Esophagus muscularis mucosa (tissue), 4 donors: ENCODE data around the gene MUC2. TPM values are rescaled to one million over a fixed set of nuclear protein-coding genes. Genes with fewer than 3 reads are reported as not detected.

Experiments
- DNase-seq: peaks from one replicate; pipeline ENCODE4 v3.0.0-alpha.2; 2017; ENCODE audit errors: extremely low spot score
- H3K27ac ChIP-seq, 4 donors: fragments of 200-600 bp; sonication (generic); replicated peaks in 1 of 4; 1 replicate in 3 of 4; 2 replicates in 1 of 4; pipeline ENCODE4 v1.5.1; 2016 to 2019; ENCODE audit warnings: mild to moderate bottlenecking in 1 of 4
- H3K27me3 ChIP-seq, 4 donors: fragments of 200-600 bp; sonication (generic); one replicate each; pipeline versions ENCODE4 v1.5.1 to v1.6.0; 2016 to 2019
- H3K36me3 ChIP-seq, 4 donors: fragments of 200-600 bp; sonication (generic); one replicate each; pipeline ENCODE4 v1.5.1; 2016 to 2019
- H3K4me1 ChIP-seq, 4 donors: fragments of 200-600 bp; sonication (generic); one replicate each; pipeline ENCODE4 v1.5.1; 2016 to 2019
- H3K4me3 ChIP-seq, 4 donors: fragments of 200-600 bp; sonication (generic); 1 replicate in 2 of 4; 2 replicates in 2 of 4; pipeline ENCODE4 v1.5.1; 2016 to 2019; ENCODE audit warnings: mild to moderate bottlenecking in 4 of 4, moderate library complexity in 1 of 4
- H3K9me3 ChIP-seq, 4 donors: fragments of 200-600 bp; sonication (generic); 1 replicate in 3 of 4; 2 replicates in 1 of 4; pipeline ENCODE4 v1.5.1; 2016 to 2019
- EP300 ChIP-seq: sonication (generic); formaldehyde crosslinking; IDR thresholded peaks from one replicate; pipeline ENCODE4 v1.6.1; 2017; ENCODE audit warnings: antibody characterized with exemption
- POLR2A ChIP-seq: fragments of 450-650 bp; IDR thresholded peaks from one replicate; pipeline ENCODE4 v1.6.1; 2017; ENCODE audit warnings: antibody characterized with exemption, moderate library complexity, mild to moderate bottlenecking, low read depth
- POLR2AphosphoS5 ChIP-seq, 2 donors: sonication (generic); formaldehyde crosslinking; IDR thresholded peaks; one replicate each; pipeline ENCODE4 v1.6.1; 2017; ENCODE audit warnings: antibody characterized with exemption in 2 of 2
- WGBS: methylation state at CpG from one replicate; pipeline ENCODE4 v1.1.5; 2018; 5-methylcytosine and 5-hydroxymethylcytosine counted together
- intact Hi-C: fragments of 100-400 bp; cut with DNase I; formaldehyde crosslinking; loops from one replicate; pipeline ENCODE4 v1.15.1; 2023
- total RNA-seq, 4 donors: library from RNA; depleted of rRNA; stranded (reverse); fragments of >200 nt; gene quantifications; one replicate each; pipeline versions ENCODE4 v1.1.0 to v1.2.1, GENCODE V29; 2016
- TF ChIP-seq, protein P1 (sequence below), 3 experiments: fragments of 200-600 bp in 2 of 3; fragments of 450-650 bp in 1 of 3; sonication (generic) in 2 of 3; IDR thresholded peaks; one replicate each; pipeline ENCODE4 v1.5.1; 2017 to 2019; ENCODE audit warnings: antibody characterized with exemption in 3 of 3, mild to moderate bottlenecking in 2 of 3, moderate library complexity in 1 of 3

The MUC2 gene
- total RNA-seq, 4 donors from 2014 or later, result 0.34 TPM; not detected in 3

GRCh38 chr11:1038361-1038760 lies 36.3 kb upstream of the MUC2 start:
- intact Hi-C loops, result no loop called here
- DNase-seq, result no peak
- WGBS, result 100% methylated on average over 1 of the region's 10 CpGs

DNA sequence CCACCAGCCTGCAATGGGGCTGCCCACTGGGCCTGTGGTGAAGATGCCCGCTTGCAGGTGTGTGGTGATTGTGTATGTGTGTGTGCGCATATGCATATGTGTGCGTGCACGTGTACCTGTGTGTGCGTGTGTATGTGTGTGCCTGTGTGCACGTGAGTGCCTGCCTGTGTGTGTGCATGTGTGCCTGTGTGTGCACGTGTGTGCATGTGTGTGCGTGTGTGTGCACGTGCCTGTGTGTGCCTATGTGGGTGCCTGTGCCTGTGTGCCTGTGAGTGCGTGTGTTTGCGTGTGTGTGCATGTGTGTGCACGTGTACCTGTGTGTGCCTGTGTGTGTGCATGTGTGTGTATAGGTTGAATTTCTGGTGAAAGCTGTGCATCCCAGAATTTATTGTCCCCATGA lies 35.8 kb upstream of the MUC2 start:
- H3K4me3 ChIP-seq, result no peak overlapping the region
- 82% methylated on average over 12 of the region's 12 CpGs for WGBS
- no peak overlapping the region for H3K27ac ChIP-seq
- H3K36me3 ChIP-seq, result no peaks in the 10 kb centered on the region
- H3K27me3 ChIP-seq, result peaks cover 0 to 74% (median 11%) of the 10 kb centered on the region in 4 donors
- no peaks in the 10 kb centered on the region for H3K9me3 ChIP-seq
- TF ChIP-seq, protein P1, sequence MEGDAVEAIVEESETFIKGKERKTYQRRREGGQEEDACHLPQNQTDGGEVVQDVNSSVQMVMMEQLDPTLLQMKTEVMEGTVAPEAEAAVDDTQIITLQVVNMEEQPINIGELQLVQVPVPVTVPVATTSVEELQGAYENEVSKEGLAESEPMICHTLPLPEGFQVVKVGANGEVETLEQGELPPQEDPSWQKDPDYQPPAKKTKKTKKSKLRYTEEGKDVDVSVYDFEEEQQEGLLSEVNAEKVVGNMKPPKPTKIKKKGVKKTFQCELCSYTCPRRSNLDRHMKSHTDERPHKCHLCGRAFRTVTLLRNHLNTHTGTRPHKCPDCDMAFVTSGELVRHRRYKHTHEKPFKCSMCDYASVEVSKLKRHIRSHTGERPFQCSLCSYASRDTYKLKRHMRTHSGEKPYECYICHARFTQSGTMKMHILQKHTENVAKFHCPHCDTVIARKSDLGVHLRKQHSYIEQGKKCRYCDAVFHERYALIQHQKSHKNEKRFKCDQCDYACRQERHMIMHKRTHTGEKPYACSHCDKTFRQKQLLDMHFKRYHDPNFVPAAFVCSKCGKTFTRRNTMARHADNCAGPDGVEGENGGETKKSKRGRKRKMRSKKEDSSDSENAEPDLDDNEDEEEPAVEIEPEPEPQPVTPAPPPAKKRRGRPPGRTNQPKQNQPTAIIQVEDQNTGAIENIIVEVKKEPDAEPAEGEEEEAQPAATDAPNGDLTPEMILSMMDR (IDR thresholded peaks at IDR 0.05), result no peak
- no peak for TF ChIP-seq POLR2AphosphoS5 (IDR thresholded peaks at IDR 0.05)
- no peak for TF ChIP-seq EP300
- no peak for TF ChIP-seq POLR2A
- no peak for DNase-seq
- intact Hi-C loops, result no loop called here
- H3K4me1 ChIP-seq, result peaks cover 0 to 7% (median 0%) of the 10 kb centered on the region in 4 donors

More at GRCh38 chr11:1038361-1038760, 36.3 kb upstream of the MUC2 start:
- Histone ChIP-seq H3K4me3 (no peak overlapping the region), H3K4me1 (peaks cover 0 to 7% (median 0%) of the 10 kb centered on the region in 4 donors), H3K27ac (no peak overlapping the region), H3K27me3 (peaks cover 0 to 71% (median 11%) of the 10 kb centered on the region in 4 donors), H3K36me3 (no peaks in the 10 kb centered on the region), H3K9me3 (no peaks in the 10 kb centered on the region)
- TF ChIP-seq EP300 (no peak), POLR2A (no peak), POLR2AphosphoS5 (IDR thresholded peaks at IDR 0.05) (no peak)
- TF ChIP-seq, protein P1 (IDR thresholded peaks at IDR 0.05), result no peak

DNA sequence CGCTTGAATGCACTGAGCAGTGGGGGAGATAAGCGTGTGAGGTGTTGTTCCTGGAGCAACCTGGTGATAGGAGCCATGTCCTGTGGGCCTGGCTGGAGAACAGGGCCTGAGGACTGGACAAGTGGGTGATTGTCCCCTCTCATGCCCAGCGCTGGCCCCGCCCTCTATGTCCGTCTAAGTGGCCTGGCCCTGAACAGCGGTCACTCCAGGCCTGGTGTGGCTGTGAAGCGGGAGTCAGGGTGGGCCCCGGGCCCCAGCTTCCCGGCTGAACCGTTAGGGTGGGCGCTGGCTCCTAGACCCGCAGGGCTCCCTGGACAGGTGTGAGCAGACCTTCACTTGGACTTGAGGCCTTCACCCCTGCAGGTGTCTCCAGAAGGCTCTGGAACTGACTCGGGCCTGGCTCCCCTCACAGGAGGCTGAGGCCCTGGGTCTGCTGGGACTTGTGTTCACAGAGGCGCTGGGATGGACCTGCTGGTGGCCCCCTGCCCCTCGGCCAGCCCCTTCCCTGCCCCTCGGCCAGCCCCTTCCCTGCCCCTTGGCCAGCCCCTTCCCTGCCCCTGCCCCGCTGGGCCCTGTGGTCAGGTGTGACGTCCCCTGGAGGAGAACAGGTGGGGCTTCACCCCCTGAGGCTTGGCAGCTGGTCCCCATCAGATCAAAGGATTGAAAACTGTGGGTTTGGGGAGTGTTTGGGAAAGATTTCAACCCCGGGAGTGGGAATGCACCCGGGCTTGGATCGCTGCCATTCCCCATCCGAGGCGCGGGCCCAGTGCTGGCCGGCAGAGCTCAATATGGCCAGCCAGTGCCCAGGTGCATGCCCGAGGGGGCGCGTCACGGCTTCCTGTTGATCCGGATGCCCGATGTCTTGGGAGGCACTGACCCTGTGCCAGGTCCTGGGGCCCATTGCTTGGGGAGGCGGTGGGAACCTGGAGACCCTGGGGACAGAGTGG lies 34.9 kb upstream of the MUC2 start:
- Histone ChIP-seq H3K27me3 (peaks cover 0 to 72% (median 11%) of the 10 kb centered on the region in 4 donors), H3K9me3 (no peaks in the 10 kb centered on the region), H3K4me1 (peaks cover 0 to 1% (median 0%) of the 10 kb centered on the region in 4 donors), H3K4me3 (no peak overlapping the region), H3K36me3 (no peaks in the 10 kb centered on the region), H3K27ac (no peak overlapping the region)
- WGBS, result 82% methylated on average over 14 of the region's 32 CpGs
- intact Hi-C loops, result no loop called here
- TF ChIP-seq, protein P1 (IDR thresholded peaks at IDR 0.05), result no peak
- TF ChIP-seq POLR2AphosphoS5 (IDR thresholded peaks at IDR 0.05) (no peak), EP300 (no peak)
- DNase-seq, result no peak

DNA sequence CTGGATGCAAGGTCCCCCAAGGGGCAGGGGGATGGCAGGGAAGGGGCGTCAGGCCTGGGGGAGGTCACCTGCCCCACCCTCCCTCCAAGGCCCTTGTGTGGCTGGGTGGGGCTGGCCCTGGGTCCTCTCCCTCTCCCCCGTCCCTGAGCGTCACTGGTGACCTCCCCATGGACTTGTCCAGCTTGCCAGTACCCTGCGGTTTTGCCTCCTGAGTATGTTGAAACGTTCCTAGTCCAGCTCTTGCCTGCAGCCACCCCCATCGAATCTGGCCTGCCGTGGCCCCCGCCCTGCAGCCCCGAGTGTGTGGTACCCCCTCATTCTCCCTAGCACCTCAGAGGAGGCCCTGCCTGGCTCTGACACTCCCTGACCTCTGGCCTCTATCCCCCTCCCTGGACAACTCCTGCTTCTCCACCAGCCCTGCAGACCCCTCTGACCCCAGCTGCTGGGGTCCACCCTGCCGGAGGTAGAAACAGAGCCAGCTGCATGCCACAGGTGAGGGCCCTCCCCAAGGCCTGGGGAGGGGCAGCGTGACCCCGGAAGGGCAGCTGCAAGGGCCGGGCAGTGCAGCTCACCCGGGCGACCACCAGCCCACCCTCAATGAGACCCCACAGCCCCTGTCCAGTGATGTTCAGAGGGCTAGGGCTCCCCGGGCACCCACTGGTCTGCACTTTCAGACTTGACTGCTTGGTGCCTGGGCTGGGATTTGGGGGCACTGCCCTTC lies 34.1 kb upstream of the MUC2 start:
- H3K27ac ChIP-seq, result no peak overlapping the region
- H3K9me3 ChIP-seq, result no peaks in the 10 kb centered on the region
- H3K27me3 ChIP-seq, result peaks cover 0 to 63% (median 11%) of the 10 kb centered on the region in 4 donors
- no peak for DNase-seq
- TF ChIP-seq, protein P1 (IDR thresholded peaks at IDR 0.05), result no peak
- TF ChIP-seq EP300 (no peak), POLR2AphosphoS5 (IDR thresholded peaks at IDR 0.05) (no peak), POLR2A (no peak)
- WGBS, result 77% methylated on average over 12 of the region's 16 CpGs
- no peaks in the 10 kb centered on the region for H3K36me3 ChIP-seq
- no peak overlapping the region for H3K4me3 ChIP-seq
- no peaks in the 10 kb centered on the region for H3K4me1 ChIP-seq
- intact Hi-C loops, result no loop called here
